ENCODE data around the gene ASIC1.

DNA sequence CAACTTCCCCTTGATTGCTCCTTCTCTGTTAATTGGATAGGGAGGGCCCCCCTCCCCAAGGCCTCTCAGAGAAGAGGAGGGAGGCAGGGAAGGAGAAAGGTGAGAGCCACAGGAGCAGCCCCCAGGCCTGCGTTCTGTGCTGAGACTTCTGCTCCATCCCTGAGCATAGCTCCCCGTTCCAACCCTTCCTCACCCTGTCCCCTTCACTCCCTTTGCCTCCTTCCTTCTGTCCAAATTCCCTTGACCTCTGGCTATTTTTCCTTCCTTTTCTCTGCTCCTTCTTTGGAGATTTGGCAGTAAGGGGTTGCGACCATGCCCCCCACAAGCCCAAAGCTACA, 788 bp upstream of the ASIC1 start:
- TF ChIP-seq CTCF (IDR thresholded peaks at IDR 0.05) (no peak), POLR2A (IDR thresholded peaks at IDR 0.05) (no peak)
